Activated CD8-positive, alpha-beta T cell treated with anti-CD3 and anti-CD28 coated beads for 36 hours (primary cell): Measurements from ENCODE around the gene IQCE. TPM values are rescaled to one million over a fixed set of nuclear protein-coding genes. Genes with fewer than 3 reads are reported as not detected.

Experiments
- ATAC-seq: fragments of 200-7000 bp; cut with Tn5 transposase; one replicate; pipeline ENCODE4 v1.10.0; 2021; ENCODE audit warnings: mild to moderate bottlenecking, moderate library complexity
- CTCF ChIA-PET: fragments of 350-600 bp; sonication (Branson Sonifier 250); formaldehyde crosslinking; loops from one replicate; lab custom pipeline; 2021; ENCODE audit warnings: antibody characterized with exemption; lab: Charles Lee
- POLR2A ChIA-PET: fragments of 350-600 bp; sonication (Branson Sonifier 250); formaldehyde crosslinking; loops from one replicate; lab custom pipeline; 2021; ENCODE audit warnings: antibody characterized with exemption; lab: Charles Lee
- DNase-seq: peaks from one replicate; pipeline ENCODE4 v3.0.0-alpha.2; 2020
- H3K27ac Mint-ChIP-seq: one replicate; pipeline ENCODE4 v1.8.0; 2021; ENCODE audit warnings: mild to moderate bottlenecking, mixed read lengths
- H3K27me3 Mint-ChIP-seq: one replicate; pipeline ENCODE4 v1.8.0; 2021; ENCODE audit warnings: mixed read lengths
- H3K36me3 Mint-ChIP-seq: one replicate; pipeline ENCODE4 v1.8.0; 2021; ENCODE audit warnings: low read depth, mixed read lengths
- H3K4me1 Mint-ChIP-seq: one replicate; pipeline ENCODE4 v1.8.0; 2021; ENCODE audit warnings: low read depth, mixed read lengths
- H3K4me3 Mint-ChIP-seq: one replicate; pipeline ENCODE4 v1.8.0; 2021; ENCODE audit warnings: mild to moderate bottlenecking, moderate library complexity, mixed read lengths
- H3K9me3 Mint-ChIP-seq: one replicate; pipeline ENCODE4 v1.8.0; 2021; ENCODE audit warnings: mixed read lengths
- CTCF ChIP-seq: fragments of 200-600 bp; IDR thresholded peaks from one replicate; pipeline ENCODE4 v1.8.0; 2022; ENCODE audit warnings: antibody characterized with exemption, mild to moderate bottlenecking
- intact Hi-C: fragments of 100-400 bp; cut with micrococcal nuclease; formaldehyde crosslinking; loops from one replicate; pipeline ENCODE4 v1.10.0; 2022
- total RNA-seq, 2 experiments: library from RNA; stranded (reverse); gene quantifications; one replicate each; pipeline ENCODE4 v1.2.3, GENCODE V29; 2021

Gene IQCE
- total RNA-seq, 2 experiments from 2014 or later, result 4.0 to 4.3 TPM

GRCh38 chr7:2637505-2638223, 78.9 kb downstream of the IQCE start:
- POLR2A ChIA-PET, result no interaction called here
- Mint-ChIP-seq H3K9me3 (no peaks in the 10 kb centered on the region), H3K4me3 (no peak overlapping the region), H3K27ac (no peak overlapping the region), H3K27me3 (no peaks in the 10 kb centered on the region), H3K4me1 (peaks cover 14% of the 10 kb centered on the region), H3K36me3 (no peaks in the 10 kb centered on the region)
- CTCF ChIA-PET, result no interaction called here
- no peak for ATAC-seq
- no peak for TF ChIP-seq CTCF
- no peak for DNase-seq
- intact Hi-C loops, result loop anchor here (10.0 kb wide), 1 partner anchor 83 kb away; the partner anchor contains the start of genes BRAT1 and IQCE

- POLR2A ChIA-PET, result no interaction called here
- TF ChIP-seq CTCF, result no peak
- intact Hi-C loops, result loop anchor here (10.0 kb wide), 1 partner anchor 84 kb away; the partner anchor contains the start of genes BRAT1 and IQCE
- no peaks in the 10 kb centered on the region for H3K27me3 Mint-ChIP-seq
- H3K4me3 Mint-ChIP-seq, result no peak overlapping the region
- DNase-seq (no peak), ATAC-seq (no peak)
- no peaks in the 10 kb centered on the region for H3K9me3 Mint-ChIP-seq
- H3K36me3 Mint-ChIP-seq, result no peaks in the 10 kb centered on the region
- no peak overlapping the region for H3K27ac Mint-ChIP-seq
- CTCF ChIA-PET, result no interaction called here
- peaks cover 12% of the 10 kb centered on the region for H3K4me1 Mint-ChIP-seq
Observed at GRCh38 chr7:2638224-2638991, 79.6 kb downstream of the IQCE start.

- H3K9me3 Mint-ChIP-seq, result no peaks in the 10 kb centered on the region
- DNase-seq, result no peak
- H3K27me3 Mint-ChIP-seq, result no peaks in the 10 kb centered on the region
- ChIA-PET POLR2A (no interaction called here), CTCF (no interaction called here)
- no peak overlapping the region for H3K27ac Mint-ChIP-seq
- intact Hi-C loops, result loop anchor here (10.0 kb wide), 1 partner anchor 84 kb away; the partner anchor contains the start of genes BRAT1 and IQCE
- no peak for TF ChIP-seq CTCF
- peaks cover 6% of the 10 kb centered on the region for H3K4me1 Mint-ChIP-seq
- ATAC-seq, result no peak
- H3K4me3 Mint-ChIP-seq, result no peak overlapping the region
- no peaks in the 10 kb centered on the region for H3K36me3 Mint-ChIP-seq
Observed at GRCh38 chr7:2639181-2639681, 80.5 kb downstream of the IQCE start.

GRCh38 chr7:2639695-2640481, 81.1 kb downstream of the IQCE start:
- ATAC-seq (no peak), DNase-seq (no peak)
- H3K27me3 Mint-ChIP-seq, result no peaks in the 10 kb centered on the region
- H3K4me3 Mint-ChIP-seq, result no peak overlapping the region
- no peak for TF ChIP-seq CTCF
- intact Hi-C loops, result loop anchor here (10.0 kb wide), 1 partner anchor 85 kb away; the partner anchor contains the start of genes BRAT1 and IQCE
- H3K36me3 Mint-ChIP-seq, result no peaks in the 10 kb centered on the region
- ChIA-PET CTCF (no interaction called here), POLR2A (no interaction called here)
- no peak overlapping the region for H3K27ac Mint-ChIP-seq
- no peaks in the 10 kb centered on the region for H3K9me3 Mint-ChIP-seq
- H3K4me1 Mint-ChIP-seq, result peaks cover 12% of the 10 kb centered on the region
